Activated CD8-positive, alpha-beta T cell treated with anti-CD3 and anti-CD28 coated beads for 36 hours (primary cell): ENCODE measurements around the gene KRTAP1-5. TPM values are rescaled to one million over a fixed set of nuclear protein-coding genes. Genes with fewer than 3 reads are reported as not detected.

Experiments
- ATAC-seq: fragments of 200-7000 bp; cut with Tn5 transposase; one replicate; pipeline ENCODE4 v1.10.0; 2021; ENCODE audit warnings: mild to moderate bottlenecking, moderate library complexity
- CTCF ChIA-PET: fragments of 350-600 bp; sonication (Branson Sonifier 250); formaldehyde crosslinking; loops from one replicate; lab custom pipeline; 2021; ENCODE audit warnings: antibody characterized with exemption; lab: Charles Lee
- POLR2A ChIA-PET: fragments of 350-600 bp; sonication (Branson Sonifier 250); formaldehyde crosslinking; loops from one replicate; lab custom pipeline; 2021; ENCODE audit warnings: antibody characterized with exemption; lab: Charles Lee
- DNase-seq: peaks from one replicate; pipeline ENCODE4 v3.0.0-alpha.2; 2020
- H3K27ac Mint-ChIP-seq: one replicate; pipeline ENCODE4 v1.8.0; 2021; ENCODE audit warnings: mild to moderate bottlenecking, mixed read lengths
- H3K27me3 Mint-ChIP-seq: one replicate; pipeline ENCODE4 v1.8.0; 2021; ENCODE audit warnings: mixed read lengths
- H3K36me3 Mint-ChIP-seq: one replicate; pipeline ENCODE4 v1.8.0; 2021; ENCODE audit warnings: low read depth, mixed read lengths
- H3K4me1 Mint-ChIP-seq: one replicate; pipeline ENCODE4 v1.8.0; 2021; ENCODE audit warnings: low read depth, mixed read lengths
- H3K4me3 Mint-ChIP-seq: one replicate; pipeline ENCODE4 v1.8.0; 2021; ENCODE audit warnings: mild to moderate bottlenecking, moderate library complexity, mixed read lengths
- H3K9me3 Mint-ChIP-seq: one replicate; pipeline ENCODE4 v1.8.0; 2021; ENCODE audit warnings: mixed read lengths
- CTCF ChIP-seq: fragments of 200-600 bp; IDR thresholded peaks from one replicate; pipeline ENCODE4 v1.8.0; 2022; ENCODE audit warnings: antibody characterized with exemption, mild to moderate bottlenecking
- intact Hi-C: fragments of 100-400 bp; cut with micrococcal nuclease; formaldehyde crosslinking; loops from one replicate; pipeline ENCODE4 v1.10.0; 2022
- total RNA-seq, 2 experiments: library from RNA; stranded (reverse); gene quantifications; one replicate each; pipeline ENCODE4 v1.2.3, GENCODE V29; 2021

The KRTAP1-5 gene
- total RNA-seq, 2 experiments from 2014 or later, result not detected

GRCh38 chr17:40978575-40979151 is 48.3 kb downstream of the KRTAP1-5 start:
- no peak overlapping the region for H3K4me3 Mint-ChIP-seq
- H3K36me3 Mint-ChIP-seq, result no peaks in the 10 kb centered on the region
- no peak for TF ChIP-seq CTCF
- POLR2A ChIA-PET, result no interaction called here
- peaks cover 12% of the 10 kb centered on the region for H3K27me3 Mint-ChIP-seq
- CTCF ChIA-PET, result interaction anchor here (0.8 kb wide), 1 partner anchor 8 kb away, joined by 3 read pairs; no protein-coding TSS in a partner anchor
- H3K9me3 Mint-ChIP-seq, result no peaks in the 10 kb centered on the region
- no peaks in the 10 kb centered on the region for H3K4me1 Mint-ChIP-seq
- ATAC-seq (no peak), DNase-seq (no peak)
- H3K27ac Mint-ChIP-seq, result no peak overlapping the region
- intact Hi-C loops, result no loop called here

Other genes with a start within 250 kb of the KRTAP1-5 start
- gene KRT27, start 244.7 kb downstream of the KRTAP1-5 start, total RNA-seq, result not detected
- not detected for gene KRT28, start 227.2 kb downstream of the KRTAP1-5 start, total RNA-seq
- 10 to 100 TPM; 26.9 to 31.3 TPM for gene KRT10, start 204.6 kb downstream of the KRTAP1-5 start, total RNA-seq
- not detected for gene KRT12, start 160.0 kb downstream of the KRTAP1-5 start, total RNA-seq
- gene KRT20, start 142.0 kb downstream of the KRTAP1-5 start, total RNA-seq, result not detected
- not detected for gene KRT23, start 89.6 kb downstream of the KRTAP1-5 start, total RNA-seq
- not detected for gene KRT39, start 60.3 kb downstream of the KRTAP1-5 start, total RNA-seq
- gene KRT40, start 42.9 kb downstream of the KRTAP1-5 start, total RNA-seq, result not detected
- not detected for gene KRTAP3-3, start 33.0 kb downstream of the KRTAP1-5 start, total RNA-seq
- gene KRTAP3-2, start 27.3 kb downstream of the KRTAP1-5 start, total RNA-seq, result not detected
- not detected for gene KRTAP3-1, start 18.1 kb downstream of the KRTAP1-5 start, total RNA-seq
- gene KRTAP1-4, start 3.0 kb upstream of the KRTAP1-5 start, total RNA-seq, result not detected
- gene KRTAP1-3, start 7.7 kb upstream of the KRTAP1-5 start, total RNA-seq, result not detected
- gene KRTAP1-1, start 14.2 kb upstream of the KRTAP1-5 start, total RNA-seq, result not detected
- not detected for gene KRTAP2-1, start 20.1 kb upstream of the KRTAP1-5 start, total RNA-seq
- not detected for gene KRTAP2-2, start 28.0 kb upstream of the KRTAP1-5 start, total RNA-seq
- gene KRTAP2-3, start 32.9 kb upstream of the KRTAP1-5 start, total RNA-seq, result not detected
- not detected for gene KRTAP2-4, start 38.7 kb upstream of the KRTAP1-5 start, total RNA-seq
- gene KRTAP4-7, start 56.9 kb upstream of the KRTAP1-5 start, total RNA-seq, result not detected
- gene KRTAP4-8, start 70.9 kb upstream of the KRTAP1-5 start, total RNA-seq, result not detected
- not detected for gene KRTAP4-16, start 75.0 kb upstream of the KRTAP1-5 start, total RNA-seq
- not detected for gene KRTAP4-9, start 78.2 kb upstream of the KRTAP1-5 start, total RNA-seq
- gene KRTAP4-11, start 91.2 kb upstream of the KRTAP1-5 start, total RNA-seq, result not detected
- gene KRTAP4-12, start 97.0 kb upstream of the KRTAP1-5 start, total RNA-seq, result not detected
- gene KRTAP4-6, start 113.3 kb upstream of the KRTAP1-5 start, total RNA-seq, result not detected
- not detected for gene KRTAP4-5, start 122.6 kb upstream of the KRTAP1-5 start, total RNA-seq
- not detected for gene KRTAP4-4, start 133.5 kb upstream of the KRTAP1-5 start, total RNA-seq
- not detected for gene KRTAP4-3, start 141.0 kb upstream of the KRTAP1-5 start, total RNA-seq
- not detected for gene KRTAP4-2, start 151.0 kb upstream of the KRTAP1-5 start, total RNA-seq
- not detected for gene KRTAP4-1, start 157.7 kb upstream of the KRTAP1-5 start, total RNA-seq
- gene KRTAP9-1, start 162.7 kb upstream of the KRTAP1-5 start, total RNA-seq, result not detected
- not detected for gene KRTAP9-2, start 199.4 kb upstream of the KRTAP1-5 start, total RNA-seq
- not detected for gene KRTAP9-3, start 205.2 kb upstream of the KRTAP1-5 start, total RNA-seq
- gene KRTAP9-8, start 210.8 kb upstream of the KRTAP1-5 start, total RNA-seq, result not detected
- gene KRTAP9-4, start 222.5 kb upstream of the KRTAP1-5 start, total RNA-seq, result not detected
- gene KRTAP9-9, start 228.2 kb upstream of the KRTAP1-5 start, total RNA-seq, result not detected
- gene KRTAP9-6, start 238.2 kb upstream of the KRTAP1-5 start, total RNA-seq, result not detected
- gene KRTAP9-7, start 248.5 kb upstream of the KRTAP1-5 start, total RNA-seq, result not detected